BJ (cell line): ENCODE measurements around the gene NAIF1. TPM values are rescaled to one million over a fixed set of nuclear protein-coding genes. Genes with fewer than 3 reads are reported as not detected.

Experiments
- CTCF ChIA-PET: fragments of 350-600 bp; formaldehyde crosslinking; extraction: SDS; loops from one replicate; lab custom pipeline; 2021; ENCODE audit warnings: antibody characterized with exemption, inconsistent platforms; lab: Yijun Ruan, JAX
- POLR2A ChIA-PET: fragments of 300-600 bp; sonication (Branson Sonifier 250); formaldehyde crosslinking; extraction: SDS; loops from one replicate; lab custom pipeline; 2021; ENCODE audit warnings: antibody characterized with exemption; lab: Charles Lee
- DNase-seq: peaks from one replicate; pipeline ENCODE4 v3.0.0-alpha.2; 2011; ENCODE audit warnings: low read depth
- H3K27me3 ChIP-seq: 2 replicates; pipeline ENCODE4 v1.6.0; 2011; ENCODE audit warnings: low read length; ENCODE audit not compliant: control insufficient read depth, insufficient read depth
- H3K36me3 ChIP-seq: 2 replicates; pipeline ENCODE4 v1.5.1; 2011; ENCODE audit warnings: low read length; ENCODE audit not compliant: control insufficient read depth, insufficient read depth
- H3K4me3 ChIP-seq: 2 replicates; pipeline ENCODE4 v1.5.1; 2011; ENCODE audit warnings: low read depth, mild to moderate bottlenecking, control low read depth, low read length
- polyA plus RNA-seq: library from polyadenylated mRNA; depleted of rRNA; stranded (reverse); fragments of >200 nt; gene quantifications from 2 replicates; pipeline ENCODE4 v1.2.3, GENCODE V29; 2011
- TF ChIP-seq, protein P1 (sequence below): IDR thresholded peaks from 2 replicates; pipeline ENCODE4 v1.5.1; 2011; ENCODE audit warnings: low read depth, mild to moderate bottlenecking, control low read depth, inconsistent platforms, low read length, moderate library complexity; ENCODE audit not compliant: insufficient read depth

Gene NAIF1
- polyA plus RNA-seq, 1 experiment = 10.6 TPM

GRCh38 chr9:128084746-128085145 lies 17.6 kb upstream of the NAIF1 start:
- H3K4me3 ChIP-seq = no peak overlapping the region
- no peaks in the 10 kb centered on the region; the same call in 1 of the 2 replicates for H3K36me3 ChIP-seq
- no peak for DNase-seq
- POLR2A ChIA-PET = no interaction called here
- no peaks in the 10 kb centered on the region for H3K27me3 ChIP-seq
- TF ChIP-seq, protein P1, sequence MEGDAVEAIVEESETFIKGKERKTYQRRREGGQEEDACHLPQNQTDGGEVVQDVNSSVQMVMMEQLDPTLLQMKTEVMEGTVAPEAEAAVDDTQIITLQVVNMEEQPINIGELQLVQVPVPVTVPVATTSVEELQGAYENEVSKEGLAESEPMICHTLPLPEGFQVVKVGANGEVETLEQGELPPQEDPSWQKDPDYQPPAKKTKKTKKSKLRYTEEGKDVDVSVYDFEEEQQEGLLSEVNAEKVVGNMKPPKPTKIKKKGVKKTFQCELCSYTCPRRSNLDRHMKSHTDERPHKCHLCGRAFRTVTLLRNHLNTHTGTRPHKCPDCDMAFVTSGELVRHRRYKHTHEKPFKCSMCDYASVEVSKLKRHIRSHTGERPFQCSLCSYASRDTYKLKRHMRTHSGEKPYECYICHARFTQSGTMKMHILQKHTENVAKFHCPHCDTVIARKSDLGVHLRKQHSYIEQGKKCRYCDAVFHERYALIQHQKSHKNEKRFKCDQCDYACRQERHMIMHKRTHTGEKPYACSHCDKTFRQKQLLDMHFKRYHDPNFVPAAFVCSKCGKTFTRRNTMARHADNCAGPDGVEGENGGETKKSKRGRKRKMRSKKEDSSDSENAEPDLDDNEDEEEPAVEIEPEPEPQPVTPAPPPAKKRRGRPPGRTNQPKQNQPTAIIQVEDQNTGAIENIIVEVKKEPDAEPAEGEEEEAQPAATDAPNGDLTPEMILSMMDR = no peak
- CTCF ChIA-PET = interaction anchor here (0.9 to 1.7 kb wide), 10 partner anchors 8 to 142 kb away, joined by 3 to 12 read pairs (median 4); no protein-coding TSS in a partner anchor

GRCh38 chr9:128082151-128082550 lies 15.0 kb upstream of the NAIF1 start:
- ChIA-PET CTCF (interaction anchor here (0.5 to 2.6 kb wide), 9 partner anchors 9 to 139 kb away, joined by 3 to 7 read pairs (median 4); no protein-coding TSS in a partner anchor), POLR2A (no interaction called here)
- no peak for DNase-seq
- TF ChIP-seq, protein P1 = no peak
- Histone ChIP-seq H3K27me3 (no peaks in the 10 kb centered on the region), H3K4me3 (no peak overlapping the region), H3K36me3 (no peaks in the 10 kb centered on the region; the same call in 1 of the 2 replicates)

GRCh38 chr9:128081056-128081455 lies 13.9 kb upstream of the NAIF1 start:
- TF ChIP-seq, protein P1 = no peak
- ChIA-PET POLR2A (interaction anchor here (0.8 kb wide), 1 partner anchor 14 kb away, joined by 7 read pairs; the partner anchor contains the start of gene NAIF1), CTCF (interaction anchor here (1.1 to 2.6 kb wide), 7 partner anchors 10 to 137 kb away, joined by 3 to 7 read pairs (median 4); no protein-coding TSS in a partner anchor)
- no peaks in the 10 kb centered on the region for H3K27me3 ChIP-seq
- no peak overlapping the region for H3K4me3 ChIP-seq
- DNase-seq = peak; percentile 96
- no peaks in the 10 kb centered on the region; the same call in 1 of the 2 replicates for H3K36me3 ChIP-seq

- Histone ChIP-seq H3K27me3 (no peaks in the 10 kb centered on the region), H3K36me3 (no peaks in the 10 kb centered on the region; the same call in 1 of the 2 replicates), H3K4me3 (no peak overlapping the region)
- no peak for DNase-seq
- TF ChIP-seq, protein P1 = no peak
- ChIA-PET POLR2A (interaction anchor here (0.8 kb wide), 1 partner anchor 13 kb away, joined by 7 read pairs; the partner anchor contains the start of gene NAIF1), CTCF (interaction anchor here (0.7 kb wide), 1 partner anchor 220 kb away, joined by 3 read pairs; no protein-coding TSS in a partner anchor)
Measured at GRCh38 chr9:128080206-128080605, 13.1 kb upstream of the NAIF1 start.
